Ectodermal cell (in vitro differentiated cells): ENCODE results near the gene HERPUD1.

Source experiments
- H3K27ac ChIP-seq: 2 replicates; pipeline ENCODE4 v1.7.0; 2013; ENCODE audit warnings: mild to moderate bottlenecking, low read depth, low read length; ENCODE audit not compliant: insufficient read depth, poor library complexity, severe bottlenecking
- H3K27me3 ChIP-seq: 2 replicates; pipeline ENCODE4 v1.7.0; 2013; ENCODE audit warnings: mild to moderate bottlenecking, low read length; ENCODE audit not compliant: insufficient read depth, control insufficient read depth, poor library complexity, severe bottlenecking
- H3K36me3 ChIP-seq: one replicate; pipeline ENCODE4 v1.7.0; 2013; ENCODE audit warnings: low read length; ENCODE audit not compliant: control insufficient read depth, insufficient read depth
- H3K4me1 ChIP-seq: one replicate; pipeline ENCODE4 v1.7.0; 2013; ENCODE audit warnings: low read length; ENCODE audit not compliant: control insufficient read depth, insufficient read depth
- H3K4me3 ChIP-seq: 2 replicates; pipeline ENCODE4 v1.7.0; 2013; ENCODE audit warnings: low read depth, low read length, control low read depth; ENCODE audit not compliant: insufficient read depth
- H3K9me3 ChIP-seq: 2 replicates; pipeline ENCODE4 v1.7.0; 2013; ENCODE audit warnings: mild to moderate bottlenecking, low read length, moderate library complexity; ENCODE audit not compliant: control insufficient read depth
- WGBS, 2 experiments: methylation state at CpG; one replicate each; pipeline ENCODE4 v1.1.7; 2013; ENCODE audit warnings: missing lambda C conversion rate in 2 of 2; 5-methylcytosine and 5-hydroxymethylcytosine counted together

Gene HERPUD1

DNA sequence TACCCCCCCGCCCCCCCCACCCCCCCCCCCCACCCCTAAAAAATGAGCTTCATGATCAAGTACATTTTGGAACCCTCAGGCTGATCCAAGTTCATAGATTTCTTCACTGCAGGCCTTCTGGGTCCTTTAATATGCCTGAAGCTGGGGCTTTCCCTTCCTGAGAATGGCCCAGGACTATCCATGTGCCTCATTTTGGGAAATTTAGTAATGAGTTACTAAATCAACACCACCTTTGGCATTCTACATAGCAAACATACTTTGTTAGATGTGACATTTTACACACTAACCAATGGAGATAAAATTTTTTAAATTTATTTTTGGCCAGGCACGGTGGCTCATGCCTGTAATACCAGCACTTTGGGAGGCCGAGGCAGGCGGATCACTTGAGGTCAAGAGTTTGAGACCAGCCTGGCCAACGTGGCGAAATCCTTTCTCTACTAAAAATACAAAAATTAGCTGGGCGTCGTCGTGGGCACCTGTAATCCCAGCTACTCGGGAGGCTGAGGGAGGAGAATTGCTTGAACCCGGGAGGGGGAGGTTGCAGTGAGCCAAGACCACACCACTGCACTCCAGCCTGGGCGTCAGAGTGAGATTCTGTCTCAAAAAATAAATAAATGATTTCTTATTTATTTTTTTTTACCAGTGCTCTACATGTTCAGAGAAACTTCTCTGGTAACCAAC lies 14.0 kb downstream of the HERPUD1 start:
- Histone ChIP-seq H3K9me3 (no peaks in the 10 kb centered on the region), H3K4me3 (no peak overlapping the region), H3K27me3 (no peaks in the 10 kb centered on the region), H3K4me1 (no peaks in the 10 kb centered on the region), H3K27ac (no peak overlapping the region), H3K36me3 (peaks cover 22% of the 10 kb centered on the region)
- WGBS, 2 experiments = 88 to 96% methylated on average over 10 of the region's 12 CpGs

DNA sequence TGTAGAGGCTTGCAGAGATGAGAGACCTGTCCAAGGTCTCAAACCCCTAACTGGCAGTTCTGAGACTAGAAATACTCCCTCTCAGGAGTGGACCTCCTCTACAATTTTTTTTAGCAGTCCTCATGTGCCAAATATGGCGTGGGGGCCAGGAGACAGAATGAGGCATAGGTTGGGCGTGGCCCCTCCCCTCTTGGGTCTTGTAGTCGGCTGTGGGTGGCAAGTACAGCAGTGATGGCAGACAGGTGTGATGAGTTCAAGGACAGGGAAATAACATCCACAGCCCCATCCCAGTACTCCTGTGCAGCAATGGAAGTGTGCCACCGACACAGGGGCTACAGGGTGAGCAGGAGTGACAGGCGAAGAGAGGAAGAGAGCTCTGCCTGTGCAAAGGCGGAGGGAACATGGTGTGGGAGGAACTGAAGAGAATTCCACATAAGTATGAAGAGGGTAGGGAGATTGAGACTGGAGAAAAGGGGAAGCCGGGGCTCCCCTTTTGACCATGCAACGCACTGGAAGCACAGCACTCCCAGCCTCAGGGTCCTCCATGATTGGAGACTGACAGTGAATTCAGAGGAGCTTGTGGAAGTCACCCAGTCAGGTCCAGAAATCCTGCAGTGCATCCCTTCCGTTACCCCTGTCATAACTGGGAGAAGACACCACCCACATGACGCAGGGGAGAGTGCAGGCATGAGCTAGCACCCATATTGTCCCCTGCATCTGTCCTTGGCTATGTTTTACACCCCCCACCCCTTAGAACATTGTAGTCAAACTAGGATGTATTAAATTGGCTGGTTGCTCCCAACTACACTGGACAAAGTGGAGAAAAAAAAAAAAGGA lies 15.0 kb downstream of the HERPUD1 start:
- H3K4me3 ChIP-seq = no peak overlapping the region
- H3K36me3 ChIP-seq = peaks cover 21% of the 10 kb centered on the region
- H3K9me3 ChIP-seq = no peaks in the 10 kb centered on the region
- no peaks in the 10 kb centered on the region for H3K27me3 ChIP-seq
- 92% methylated on average over 10 of the region's 10 CpGs for WGBS, 2 experiments
- no peaks in the 10 kb centered on the region for H3K4me1 ChIP-seq
- no peak overlapping the region for H3K27ac ChIP-seq

DNA sequence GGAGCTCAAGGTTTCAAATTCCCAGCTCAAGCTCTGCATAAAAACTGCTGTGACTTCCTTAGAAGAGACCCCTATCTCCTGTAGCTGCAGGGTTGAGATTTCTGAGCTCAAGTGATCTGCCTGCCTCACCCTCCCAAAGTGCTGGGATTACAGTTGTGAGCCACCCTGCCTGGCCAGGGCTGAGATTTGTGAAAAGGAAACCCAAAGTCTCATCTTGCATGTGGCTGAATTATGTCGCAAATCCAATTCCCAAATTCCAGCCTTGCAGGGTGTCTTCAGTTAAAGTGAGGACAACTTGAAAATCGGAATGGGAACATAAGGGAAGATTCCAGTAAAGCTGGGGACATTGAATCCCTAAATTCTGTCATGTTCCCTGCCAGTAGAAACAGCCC lies 15.7 kb downstream of the HERPUD1 start:
- Histone ChIP-seq H3K9me3 (no peaks in the 10 kb centered on the region), H3K4me3 (no peak overlapping the region), H3K27ac (no peak overlapping the region), H3K4me1 (no peaks in the 10 kb centered on the region), H3K36me3 (peaks cover 15% of the 10 kb centered on the region), H3K27me3 (no peaks in the 10 kb centered on the region)
- WGBS, 2 experiments = 87% methylated on average over 2 of the region's 2 CpGs

DNA sequence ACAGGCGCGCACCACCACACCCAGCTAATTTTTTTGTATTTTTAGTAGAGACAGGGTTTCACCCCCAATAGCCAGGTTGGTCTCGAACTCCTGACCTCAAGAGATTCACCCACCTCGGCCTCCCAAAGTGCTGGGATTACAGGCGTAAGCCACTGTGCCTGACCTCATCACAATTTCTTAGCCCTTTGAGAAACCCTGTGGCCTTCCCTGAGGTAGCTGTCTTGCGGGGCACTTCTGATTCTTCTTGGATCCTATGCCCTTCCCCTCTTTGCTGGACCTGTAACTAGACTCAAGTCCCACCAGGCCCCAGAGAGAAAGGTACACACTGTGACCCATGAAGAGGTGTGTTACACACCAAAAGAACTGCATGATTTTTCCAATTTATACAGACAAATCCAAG lies 16.3 kb downstream of the HERPUD1 start:
- H3K4me1 ChIP-seq = no peaks in the 10 kb centered on the region
- 92 to 93% methylated on average over 6 of the region's 6 CpGs for WGBS, 2 experiments

DNA sequence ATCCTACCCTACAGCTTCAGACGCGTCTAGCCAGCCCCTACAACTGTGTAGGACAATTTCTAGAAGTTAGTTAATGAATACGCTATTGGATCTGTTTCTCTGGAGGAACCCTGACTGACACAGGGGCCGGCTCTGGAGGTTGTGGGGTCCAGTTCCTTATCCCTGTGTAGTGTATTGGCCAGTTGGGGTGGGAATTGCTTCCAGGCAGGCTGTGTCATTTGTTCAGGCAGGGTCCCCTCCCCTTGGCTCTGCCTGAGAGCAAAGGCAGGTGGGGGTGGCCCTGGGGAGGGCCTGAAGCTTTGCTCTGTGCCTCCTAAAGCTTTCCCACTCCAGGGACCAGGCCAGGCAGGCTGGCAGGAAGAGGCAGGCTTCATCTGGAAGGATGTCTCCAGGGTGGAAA lies 18.1 kb downstream of the HERPUD1 start:
- Histone ChIP-seq H3K36me3 (no peaks in the 10 kb centered on the region), H3K9me3 (no peaks in the 10 kb centered on the region), H3K4me3 (no peak overlapping the region), H3K27ac (no peak overlapping the region), H3K4me1 (no peaks in the 10 kb centered on the region), H3K27me3 (no peaks in the 10 kb centered on the region)
- WGBS, 2 experiments = 85 to 93% methylated on average over 4 of the region's 4 CpGs

More for the DNA sequence above, 16.3 kb downstream of the HERPUD1 start:
- Histone ChIP-seq H3K27me3 (no peaks in the 10 kb centered on the region), H3K4me3 (no peak overlapping the region), H3K36me3 (peaks cover 9% of the 10 kb centered on the region), H3K9me3 (no peaks in the 10 kb centered on the region), H3K27ac (no peak overlapping the region)

DNA sequence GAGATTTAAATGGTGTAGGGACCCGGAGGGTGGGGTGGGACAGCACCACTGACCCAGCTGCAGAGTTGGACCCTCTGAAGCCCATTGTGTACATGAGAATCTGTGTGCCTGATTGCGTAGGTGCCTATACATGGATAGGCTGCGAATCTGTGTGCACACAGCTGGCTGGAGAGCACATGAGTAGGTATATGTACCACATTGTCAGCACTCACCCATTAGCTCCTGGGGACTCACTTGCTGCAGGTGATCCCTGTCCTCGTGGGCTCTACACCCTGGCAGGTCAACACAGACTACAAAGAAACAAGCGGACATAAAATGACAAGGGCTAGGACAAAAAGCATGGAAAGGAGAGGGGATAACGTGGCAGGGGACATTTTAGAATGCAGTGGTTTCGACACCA lies 18.5 kb downstream of the HERPUD1 start:
- Histone ChIP-seq H3K27ac (no peak overlapping the region), H3K4me3 (no peak overlapping the region), H3K36me3 (no peaks in the 10 kb centered on the region), H3K4me1 (no peaks in the 10 kb centered on the region), H3K27me3 (no peaks in the 10 kb centered on the region), H3K9me3 (no peaks in the 10 kb centered on the region)
- WGBS, 2 experiments = 89 to 94% methylated on average over 7 of the region's 7 CpGs

DNA sequence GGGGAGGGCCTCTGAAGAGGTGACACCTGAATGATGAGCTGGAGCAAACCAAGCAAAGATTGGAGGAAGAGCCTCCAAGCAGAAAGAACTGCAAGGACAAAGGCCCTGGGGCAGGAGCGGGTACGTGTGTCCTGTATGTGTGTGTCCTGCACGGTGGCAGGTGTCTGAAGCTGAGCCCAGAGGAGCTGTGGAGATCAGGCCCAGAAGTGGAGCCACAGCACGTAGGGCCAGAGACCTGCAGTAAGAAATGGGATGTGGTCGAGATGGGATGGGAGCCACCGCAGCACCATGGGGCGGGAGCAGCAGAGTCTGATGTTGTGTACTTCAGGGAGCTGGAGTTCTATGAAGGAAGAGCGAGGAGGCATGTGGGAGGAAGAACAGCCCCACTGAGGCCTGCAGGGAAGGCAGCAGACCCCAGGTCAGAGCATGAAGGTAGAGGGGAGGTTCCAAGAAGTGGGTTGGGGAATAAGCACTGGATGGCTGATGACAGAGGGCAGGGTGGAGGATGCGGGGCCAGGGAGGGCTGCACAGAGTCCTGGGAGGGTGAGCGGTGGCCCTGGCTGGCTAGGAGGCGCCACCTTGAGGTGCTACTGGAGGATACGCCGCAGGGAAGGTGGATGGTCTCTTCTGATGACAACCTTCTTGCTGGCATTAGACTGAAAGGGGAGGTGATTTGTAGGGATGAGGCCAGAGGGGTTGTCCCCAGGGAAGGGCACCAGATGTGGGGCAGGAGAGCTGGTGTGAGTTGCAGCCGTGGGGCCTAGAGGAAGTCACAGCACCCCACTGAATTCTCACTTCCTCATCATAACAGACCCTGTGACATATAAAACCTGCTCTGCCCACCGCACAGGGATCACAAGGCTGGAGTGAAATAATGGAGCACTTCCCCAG lies 19.2 kb downstream of the HERPUD1 start:
- H3K4me3 ChIP-seq = no peak overlapping the region
- H3K4me1 ChIP-seq = no peaks in the 10 kb centered on the region
- no peaks in the 10 kb centered on the region for H3K36me3 ChIP-seq
- H3K9me3 ChIP-seq = no peaks in the 10 kb centered on the region
- no peaks in the 10 kb centered on the region for H3K27me3 ChIP-seq
- WGBS, 2 experiments = 72 to 76% methylated on average over 15 of the region's 15 CpGs
- H3K27ac ChIP-seq = no peak overlapping the region

DNA sequence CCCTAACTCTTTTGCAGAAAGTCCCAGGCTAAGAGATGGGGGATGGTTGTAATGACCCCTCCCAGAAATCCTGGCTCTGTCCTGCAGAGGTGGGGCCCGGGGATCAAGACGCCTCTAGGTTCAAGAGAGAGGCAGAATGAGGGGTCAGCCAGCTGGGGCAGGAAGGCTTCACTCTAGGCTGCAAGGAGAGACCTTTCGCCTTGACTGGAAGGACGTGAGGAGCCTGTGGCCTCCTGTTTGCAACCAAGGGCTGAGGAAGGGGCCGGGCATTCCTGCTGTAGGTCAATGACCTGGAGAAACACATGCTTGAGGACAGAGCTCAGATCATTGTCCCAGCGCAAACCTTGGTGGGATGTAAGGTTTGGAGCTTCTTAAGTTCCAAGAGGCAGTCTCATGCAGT lies 21.1 kb downstream of the HERPUD1 start:
- H3K9me3 ChIP-seq = no peaks in the 10 kb centered on the region
- no peaks in the 10 kb centered on the region for H3K27me3 ChIP-seq
- H3K27ac ChIP-seq = no peak overlapping the region
- H3K36me3 ChIP-seq = no peaks in the 10 kb centered on the region
- WGBS, 2 experiments = 82 to 87% methylated on average over 6 of the region's 6 CpGs
- H3K4me1 ChIP-seq = no peaks in the 10 kb centered on the region
- H3K4me3 ChIP-seq = no peak overlapping the region

DNA sequence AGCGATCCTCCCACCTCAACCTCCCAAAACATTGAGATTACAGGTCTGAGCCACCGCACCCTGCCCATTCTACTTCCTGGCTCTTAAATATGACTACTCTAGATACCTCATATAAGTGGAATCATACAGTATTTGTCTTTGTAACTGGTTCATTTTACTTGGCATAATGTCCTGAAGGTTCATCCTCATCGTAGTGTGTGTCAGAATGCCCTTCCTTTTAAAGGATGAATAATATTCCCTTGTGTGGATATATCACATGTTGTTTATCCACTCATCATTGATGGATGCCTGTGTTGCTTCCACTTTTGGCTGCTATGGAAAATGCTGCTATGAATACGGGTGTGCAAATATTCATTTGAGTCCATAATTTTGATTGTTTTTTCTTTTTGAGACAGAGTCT lies 24.1 kb downstream of the HERPUD1 start:
- Histone ChIP-seq H3K36me3 (no peaks in the 10 kb centered on the region), H3K27ac (no peak overlapping the region), H3K9me3 (no peaks in the 10 kb centered on the region), H3K4me1 (no peaks in the 10 kb centered on the region), H3K27me3 (no peaks in the 10 kb centered on the region), H3K4me3 (no peak overlapping the region)
- 93 to 94% methylated on average over 4 of the region's 4 CpGs for WGBS, 2 experiments

DNA sequence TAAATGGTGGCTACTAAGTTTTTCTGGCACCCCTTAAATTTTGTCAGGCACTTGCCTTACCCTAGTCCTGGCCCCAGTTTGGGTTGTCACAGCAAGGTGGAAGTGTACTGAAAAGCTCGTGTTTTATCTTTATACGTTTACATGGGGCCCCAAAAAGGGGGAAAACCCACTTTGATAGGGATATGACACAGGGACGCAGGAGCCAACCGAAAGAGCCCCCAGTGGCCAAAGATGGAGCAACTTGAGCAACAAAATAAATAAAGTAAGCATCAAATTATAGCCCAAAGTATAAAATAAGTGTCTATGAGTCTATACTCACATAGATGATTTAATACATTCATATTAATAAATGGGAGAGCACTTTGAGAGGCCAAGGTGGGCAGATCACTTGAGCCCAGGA lies 24.8 kb downstream of the HERPUD1 start:
- H3K27ac ChIP-seq = no peak overlapping the region
- H3K4me1 ChIP-seq = no peaks in the 10 kb centered on the region
- H3K36me3 ChIP-seq = no peaks in the 10 kb centered on the region
- H3K4me3 ChIP-seq = no peak overlapping the region
- H3K27me3 ChIP-seq = no peaks in the 10 kb centered on the region
- H3K9me3 ChIP-seq = no peaks in the 10 kb centered on the region
- 81 to 85% methylated on average over 4 of the region's 4 CpGs for WGBS, 2 experiments
